ENCODE data around the gene PRKCA.

PRKCA gene

DNA sequence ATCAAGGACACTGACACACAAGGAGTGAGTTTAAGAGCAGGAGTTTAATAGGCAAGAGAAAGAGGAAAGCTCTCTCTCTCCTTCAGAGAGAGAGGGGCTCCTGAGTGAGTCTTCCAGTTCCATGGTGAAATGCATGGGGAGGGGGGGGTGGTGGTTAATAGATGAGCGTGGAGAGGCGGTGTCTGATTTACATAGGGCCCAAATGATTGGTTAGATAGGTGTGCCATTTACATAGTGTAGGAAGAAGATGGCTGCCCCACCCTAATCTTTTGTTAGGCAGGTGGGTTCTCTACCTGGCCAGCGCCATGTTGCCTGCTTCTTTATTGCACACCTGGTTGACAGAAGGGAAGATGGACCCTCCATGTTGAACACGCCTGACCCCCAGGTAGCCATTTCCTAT, 282.5 kb downstream of the PRKCA start:
- DNase-seq (ENCODE audit: low spot score): no peak
- Histone ChIP-seq H3K27ac (no peak overlapping the region), H3K4me3 (no peak overlapping the region)
- TF ChIP-seq CTCF (IDR thresholded peaks at IDR 0.05): no peak

DNA sequence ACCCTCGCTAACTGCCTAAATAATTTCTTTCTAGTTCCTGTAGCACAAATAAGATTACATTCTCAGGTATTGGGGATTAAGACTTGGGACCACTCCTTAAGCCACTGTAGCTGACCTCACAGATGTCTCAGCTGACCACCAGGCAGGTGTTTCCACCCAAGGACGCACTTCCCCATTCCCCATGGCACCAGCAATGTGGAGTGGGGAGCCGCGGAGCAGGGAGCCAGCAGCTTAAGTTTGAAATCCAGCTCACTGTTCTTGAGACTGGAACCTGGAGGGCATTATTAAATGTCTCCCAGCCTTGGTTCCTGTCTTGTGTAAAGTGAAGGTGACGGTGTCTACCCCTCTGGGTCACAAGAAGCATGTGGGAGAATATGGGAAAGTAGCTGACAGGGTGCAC, 283.1 kb downstream of the PRKCA start:
- no peak overlapping the region for H3K4me3 ChIP-seq
- no peak overlapping the region for H3K27ac ChIP-seq
- no peak for TF ChIP-seq CTCF (IDR thresholded peaks at IDR 0.05)
- DNase-seq (ENCODE audit: low spot score): no peak

GRCh38 chr17:66589892-66590291, 287.5 kb downstream of the PRKCA start:
- no peak for DNase-seq (ENCODE audit: low spot score)
- Histone ChIP-seq H3K4me3 (no peak overlapping the region), H3K27ac (no peak overlapping the region)
- no peak for TF ChIP-seq CTCF (IDR thresholded peaks at IDR 0.05)

- Histone ChIP-seq H3K4me3 (no peak overlapping the region), H3K27ac (no peak overlapping the region)
- DNase-seq (ENCODE audit: low spot score): no peak
- no peak for TF ChIP-seq CTCF (IDR thresholded peaks at IDR 0.05)
Observed at GRCh38 chr17:66593116-66593515, 290.7 kb downstream of the PRKCA start.

DNA sequence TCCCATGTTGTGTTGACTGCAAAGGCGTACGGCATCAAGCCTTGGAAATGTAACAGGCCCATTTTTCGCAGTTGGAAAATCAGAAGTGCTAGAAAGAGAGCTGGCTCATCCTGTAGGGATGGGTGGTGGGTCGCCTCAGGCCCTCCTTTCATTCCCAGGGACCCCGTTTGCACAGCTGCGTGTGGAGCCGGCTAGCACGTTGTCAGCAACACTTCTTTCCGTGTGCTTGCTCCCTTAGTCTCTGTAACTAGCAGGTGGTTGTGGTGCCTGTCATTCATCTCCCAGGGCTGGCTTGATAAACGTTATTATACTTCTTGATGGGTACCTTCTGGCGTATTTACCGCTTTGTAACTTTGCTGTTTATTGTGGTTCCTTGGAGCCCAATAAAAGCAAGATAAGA, 293.5 kb downstream of the PRKCA start:
- Histone ChIP-seq H3K4me3 (no peak overlapping the region), H3K27ac (no peak overlapping the region)
- no peak for TF ChIP-seq CTCF (IDR thresholded peaks at IDR 0.05)
- DNase-seq (ENCODE audit: low spot score): no peak

DNA sequence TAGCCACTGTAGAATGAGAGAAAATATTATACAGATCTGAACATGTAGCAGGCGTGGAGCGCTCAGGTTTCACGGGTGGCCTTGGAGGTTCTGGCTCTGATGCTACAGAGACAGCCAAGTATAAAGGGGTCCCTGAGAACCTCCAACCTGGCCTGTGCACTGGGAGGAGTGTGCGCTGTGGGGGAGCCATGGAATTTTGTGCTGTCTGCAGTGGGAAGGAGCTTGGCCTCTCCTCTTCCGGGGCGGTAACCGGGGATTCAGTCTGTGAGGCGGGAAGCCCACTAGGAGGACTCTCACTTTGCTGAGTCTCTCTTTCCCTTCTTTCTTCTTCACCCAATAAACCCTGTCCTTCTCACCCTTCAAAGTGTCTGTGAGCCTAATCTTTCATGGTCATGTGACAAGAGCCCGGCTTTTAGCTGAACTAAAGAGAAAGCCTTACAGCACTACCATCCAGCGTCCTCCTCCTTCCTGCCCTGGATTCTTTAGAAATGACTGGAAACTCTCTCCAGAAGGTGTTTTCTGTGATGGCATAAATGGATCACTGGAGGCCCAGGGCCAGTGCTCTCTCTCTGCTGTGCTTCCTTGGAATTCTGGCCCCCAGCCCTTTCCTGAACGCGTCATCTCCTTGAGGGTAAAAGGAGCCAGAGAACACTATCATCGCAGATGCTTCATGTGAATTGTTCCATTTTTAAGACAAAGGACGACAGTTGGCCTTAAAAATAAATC, 300.4 kb downstream of the PRKCA start:
- H3K4me3 ChIP-seq: no peak overlapping the region
- H3K27ac ChIP-seq: no peak overlapping the region
- DNase-seq (ENCODE audit: low spot score): no peak
- TF ChIP-seq CTCF (IDR thresholded peaks at IDR 0.05): no peak

DNA sequence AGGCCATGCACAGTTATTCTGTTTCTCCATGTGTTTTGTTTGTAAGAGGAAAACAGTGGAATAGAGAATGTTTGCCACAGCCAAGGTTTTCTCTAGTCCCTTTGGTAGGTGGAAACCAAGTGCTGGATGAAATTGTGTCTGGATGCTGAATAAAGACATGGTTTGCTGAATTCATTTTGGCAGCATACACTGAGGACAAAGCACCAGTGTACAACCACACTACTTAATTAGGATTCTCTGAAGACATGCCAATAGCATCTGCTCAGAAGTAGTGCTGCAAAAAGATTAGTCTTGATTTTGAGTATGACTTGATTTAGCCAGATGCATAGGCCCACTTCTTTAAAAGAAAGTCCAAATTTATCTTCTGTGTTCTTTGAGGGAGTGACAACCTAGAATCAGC, 302.0 kb downstream of the PRKCA start:
- Histone ChIP-seq H3K4me3 (no peak overlapping the region), H3K27ac (no peak overlapping the region)
- no peak for TF ChIP-seq CTCF (IDR thresholded peaks at IDR 0.05)
- DNase-seq (ENCODE audit: low spot score): no peak
